Activated CD4-positive, CD25-positive, alpha-beta regulatory T cell treated with anti-CD3 and anti-CD28 coated beads, Interleukin-2, amount 50 U/mL, for 72 hours (primary cell): Measurements from ENCODE around the gene FBXL17.

Experiments used
- DNase-seq: peaks from one replicate; pipeline ENCODE4 v3.0.0; 2021

Gene FBXL17

DNA sequence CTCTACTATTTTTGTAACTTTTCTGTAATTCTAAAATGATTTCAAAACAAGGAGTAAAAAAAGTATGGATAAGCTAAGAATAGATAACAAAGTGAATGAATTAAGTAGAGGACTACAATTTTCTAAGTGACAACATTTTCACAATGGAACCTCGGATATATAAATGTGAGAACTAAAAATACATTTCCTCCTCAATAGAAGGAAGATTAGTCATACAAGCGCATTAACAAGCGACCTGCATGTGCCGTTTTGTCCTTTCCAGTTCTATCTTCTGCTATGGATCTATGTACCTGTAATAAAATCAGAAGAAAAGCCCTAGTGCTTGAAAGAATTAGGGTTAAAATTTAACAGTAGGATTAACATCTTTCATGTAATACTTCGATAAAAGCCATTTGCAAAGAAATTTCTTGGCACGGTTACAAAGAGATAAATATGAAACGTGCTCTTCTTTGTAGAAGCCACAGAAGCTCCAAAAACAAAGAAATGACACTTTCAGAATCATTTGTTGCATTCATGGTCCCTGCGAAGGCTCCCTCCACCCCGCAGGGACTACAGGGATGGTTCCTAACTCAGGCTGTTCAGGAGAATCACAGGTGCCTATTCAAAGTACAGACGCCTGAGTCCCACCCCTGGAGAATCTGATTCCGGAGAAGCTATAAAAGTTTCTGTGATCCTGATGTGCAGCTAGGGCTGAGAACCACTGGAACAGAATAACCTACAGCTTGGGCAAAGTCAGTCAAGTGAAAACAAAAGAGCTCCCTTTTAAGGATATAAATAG is 494.5 kb downstream of the FBXL17 start:
- DNase-seq = no peak

DNA sequence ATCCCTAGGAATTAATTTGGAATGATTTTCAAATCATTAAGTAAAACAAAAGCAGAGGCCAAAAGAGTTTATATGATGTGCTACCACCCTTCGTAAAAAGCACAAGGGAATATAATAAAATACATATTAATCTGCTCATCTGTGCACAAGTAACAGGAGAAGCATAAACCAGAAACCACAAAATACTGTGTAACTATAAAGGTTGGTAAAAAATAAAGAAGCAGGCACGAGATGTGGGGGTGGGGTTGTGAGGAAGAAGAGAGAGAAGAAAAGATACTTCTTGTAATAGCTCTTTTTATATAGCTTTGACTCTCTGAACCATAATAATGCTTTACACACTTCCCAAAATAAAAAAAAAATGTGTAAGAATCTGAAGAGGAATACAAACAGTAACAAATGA is 496.3 kb downstream of the FBXL17 start:
- DNase-seq = no peak

DNA sequence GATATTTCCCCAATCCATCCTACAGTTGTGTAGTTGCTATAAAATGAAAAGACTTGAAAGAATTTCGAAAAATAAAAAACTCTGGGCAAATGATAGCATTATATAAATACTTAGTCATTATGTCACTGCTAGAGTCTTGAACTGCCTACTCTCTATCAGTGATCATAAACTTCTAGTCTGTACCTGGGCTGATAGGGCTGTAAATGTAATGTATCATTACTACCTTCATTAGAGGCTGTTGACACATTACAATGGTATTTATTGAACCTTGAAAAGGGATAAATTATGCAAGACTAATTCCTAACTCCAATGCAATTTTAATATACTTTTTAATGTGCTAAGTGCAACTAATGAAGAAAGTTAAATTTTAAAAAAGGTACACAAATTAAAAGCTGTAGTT is 497.0 kb downstream of the FBXL17 start:
- no peak for DNase-seq

DNA sequence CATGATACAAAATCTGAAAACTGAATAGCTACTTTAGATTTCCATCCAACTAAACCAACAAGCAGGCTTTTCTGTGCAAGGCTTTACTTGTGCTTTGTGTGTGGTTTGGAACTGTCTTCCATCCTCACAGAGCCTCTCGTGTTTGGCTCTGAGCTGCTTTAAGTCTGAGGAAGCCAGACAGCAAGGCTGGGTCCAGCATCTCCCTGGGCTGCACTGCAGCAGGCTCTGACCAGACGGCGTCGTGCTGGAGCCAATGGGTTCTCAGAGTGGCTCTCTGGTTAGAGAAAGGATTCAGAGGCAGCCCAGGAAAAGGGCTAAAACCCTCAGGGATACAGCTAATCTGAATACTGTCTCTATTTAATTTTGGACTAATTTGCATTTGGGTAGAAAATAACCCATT is 503.2 kb downstream of the FBXL17 start:
- DNase-seq = no peak

DNA sequence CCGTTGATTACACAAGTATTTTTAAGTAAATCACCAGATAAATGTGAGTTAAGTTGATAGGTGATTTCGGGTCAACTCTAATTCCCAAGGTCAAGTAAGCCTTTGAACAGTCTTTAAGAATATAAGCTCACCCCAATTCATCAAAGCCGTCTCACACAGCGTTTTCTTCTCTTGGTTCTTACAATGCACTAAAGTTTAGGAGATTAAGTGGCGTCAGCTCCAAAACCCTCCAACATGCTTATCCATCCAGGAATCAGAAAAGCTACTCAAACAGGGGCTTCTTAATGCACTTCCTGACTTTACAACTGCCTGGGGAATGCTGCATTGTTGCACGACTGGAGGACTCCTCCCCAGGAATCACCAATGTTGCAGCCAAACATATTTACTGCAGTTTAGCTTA is 505.0 kb downstream of the FBXL17 start:
- no peak for DNase-seq

DNA sequence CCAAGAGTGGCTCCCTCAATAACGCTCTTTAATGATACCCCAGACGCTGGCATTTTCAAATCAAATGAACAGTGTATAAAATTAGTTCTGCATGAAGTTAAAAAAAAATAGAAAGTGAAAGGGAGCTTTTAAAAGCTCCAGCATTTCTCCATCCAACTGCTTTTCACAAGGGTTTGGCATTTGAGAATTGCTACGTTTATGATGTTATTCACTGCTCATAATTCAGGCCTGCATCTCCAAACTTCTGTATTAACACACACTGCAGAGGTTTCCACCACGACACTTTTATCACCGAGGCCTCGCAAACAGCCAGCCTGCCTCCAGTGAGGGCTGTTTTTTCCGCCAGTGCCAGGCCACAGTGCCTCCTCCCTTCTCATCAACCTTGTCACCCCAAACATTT is 505.6 kb downstream of the FBXL17 start:
- DNase-seq = no peak

DNA sequence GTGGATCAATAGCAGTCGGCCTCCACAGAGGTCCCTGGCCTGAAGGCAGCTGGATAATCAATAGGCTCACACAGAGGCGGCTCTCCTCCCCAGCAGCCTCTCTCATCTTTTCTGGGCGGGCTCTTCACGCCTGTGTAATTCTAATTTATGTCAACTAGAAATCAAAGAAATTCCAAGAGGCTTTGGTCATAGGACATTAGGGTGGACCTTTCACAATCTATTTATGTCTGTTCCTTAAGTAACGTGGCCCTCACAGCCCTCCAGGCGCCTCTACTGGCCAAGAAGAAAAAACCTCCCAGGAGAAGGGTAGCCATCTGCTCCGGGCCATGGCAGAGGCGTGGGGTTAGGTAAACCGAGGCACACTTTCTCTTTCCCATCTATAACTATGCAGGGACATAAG is 506.1 kb downstream of the FBXL17 start:
- no peak for DNase-seq

DNA sequence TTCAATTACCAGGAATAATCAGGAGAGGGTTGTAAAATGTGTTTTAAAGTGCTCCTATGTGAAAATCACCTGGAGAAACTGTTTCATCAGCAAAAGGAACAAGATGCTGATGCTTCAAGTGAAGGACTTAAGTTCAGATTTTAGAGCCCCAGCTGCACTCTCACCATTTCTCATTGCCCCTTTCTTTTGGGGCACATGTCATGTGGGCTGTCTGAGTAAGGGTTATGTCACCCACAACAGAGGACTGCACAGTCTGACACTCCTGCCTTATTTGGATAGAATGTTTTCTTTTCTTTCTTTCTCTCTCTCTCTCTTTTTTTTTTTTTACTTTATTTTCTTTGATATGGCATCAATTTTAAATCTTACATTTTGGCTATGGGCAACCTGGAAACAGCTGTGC is 507.1 kb downstream of the FBXL17 start:
- no peak for DNase-seq

DNA sequence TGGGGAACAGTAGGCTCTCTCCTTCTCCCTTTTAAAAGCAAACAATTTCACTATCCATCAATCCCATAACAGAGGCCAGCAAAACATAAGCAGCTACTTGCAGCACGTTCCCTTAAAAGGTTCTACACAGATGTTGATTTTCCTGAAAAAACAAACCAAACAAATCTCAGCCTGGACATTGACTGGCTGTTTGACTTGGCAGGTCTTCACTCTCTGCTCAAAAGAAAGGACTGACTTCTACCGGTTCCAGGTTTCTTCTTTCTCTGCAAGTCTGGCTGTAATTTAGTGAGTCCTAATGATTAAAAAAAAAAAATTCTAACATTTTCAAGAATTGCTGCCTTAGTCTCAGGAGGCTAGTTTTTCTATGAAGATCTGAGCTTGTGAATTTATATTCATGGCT is 508.0 kb downstream of the FBXL17 start:
- no peak for DNase-seq

DNA sequence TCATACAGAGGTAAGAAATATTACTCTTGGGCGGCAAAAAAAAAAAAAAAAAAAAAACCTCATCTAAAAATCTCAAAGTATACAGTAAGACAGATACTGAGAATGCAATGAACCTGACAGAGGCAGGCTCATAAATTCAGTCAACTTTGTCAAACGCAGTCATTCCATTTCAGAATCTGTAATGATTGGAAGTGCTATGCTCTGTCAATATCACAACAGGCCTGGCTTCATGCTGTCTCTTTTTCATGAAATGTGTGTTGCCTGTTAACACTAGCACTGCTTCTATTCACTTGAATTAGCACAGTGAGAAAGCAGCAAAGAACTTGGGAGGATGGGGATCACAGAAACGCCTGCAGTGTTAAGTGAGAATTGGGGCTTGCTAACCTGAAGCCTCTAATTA is 510.9 kb downstream of the FBXL17 start:
- no peak for DNase-seq

DNA sequence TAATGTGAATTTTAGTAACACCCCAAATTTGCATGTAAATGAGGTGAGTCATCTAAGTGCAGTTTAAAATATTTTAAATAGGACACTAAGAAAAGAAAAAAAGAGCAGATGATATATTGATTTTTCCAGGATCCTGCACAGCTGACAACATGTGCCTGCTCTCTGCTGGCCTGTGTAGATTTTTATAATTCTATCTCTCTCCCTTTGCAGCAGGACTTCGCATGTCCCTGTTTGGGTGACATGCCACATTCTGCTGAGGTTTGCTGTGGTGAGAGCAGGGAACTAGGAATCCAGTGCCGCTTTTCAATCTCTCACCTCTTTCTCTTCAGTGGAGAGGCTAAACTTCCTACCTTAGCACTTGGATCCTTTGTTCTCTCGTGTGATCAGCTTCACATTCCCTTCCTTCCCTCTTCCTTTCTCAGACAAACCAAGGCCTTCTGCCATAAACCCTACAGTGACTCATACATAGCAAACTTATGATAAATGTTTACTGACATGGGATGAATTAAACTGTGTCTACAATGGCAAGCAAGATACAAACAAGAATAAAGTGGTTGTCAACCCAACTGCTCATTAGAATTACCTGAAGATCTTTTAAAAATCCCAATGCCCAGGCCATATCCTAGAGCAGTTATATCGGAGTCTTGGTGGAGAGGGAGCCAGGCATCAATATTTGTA is 512.3 kb downstream of the FBXL17 start:
- DNase-seq = no peak

DNA sequence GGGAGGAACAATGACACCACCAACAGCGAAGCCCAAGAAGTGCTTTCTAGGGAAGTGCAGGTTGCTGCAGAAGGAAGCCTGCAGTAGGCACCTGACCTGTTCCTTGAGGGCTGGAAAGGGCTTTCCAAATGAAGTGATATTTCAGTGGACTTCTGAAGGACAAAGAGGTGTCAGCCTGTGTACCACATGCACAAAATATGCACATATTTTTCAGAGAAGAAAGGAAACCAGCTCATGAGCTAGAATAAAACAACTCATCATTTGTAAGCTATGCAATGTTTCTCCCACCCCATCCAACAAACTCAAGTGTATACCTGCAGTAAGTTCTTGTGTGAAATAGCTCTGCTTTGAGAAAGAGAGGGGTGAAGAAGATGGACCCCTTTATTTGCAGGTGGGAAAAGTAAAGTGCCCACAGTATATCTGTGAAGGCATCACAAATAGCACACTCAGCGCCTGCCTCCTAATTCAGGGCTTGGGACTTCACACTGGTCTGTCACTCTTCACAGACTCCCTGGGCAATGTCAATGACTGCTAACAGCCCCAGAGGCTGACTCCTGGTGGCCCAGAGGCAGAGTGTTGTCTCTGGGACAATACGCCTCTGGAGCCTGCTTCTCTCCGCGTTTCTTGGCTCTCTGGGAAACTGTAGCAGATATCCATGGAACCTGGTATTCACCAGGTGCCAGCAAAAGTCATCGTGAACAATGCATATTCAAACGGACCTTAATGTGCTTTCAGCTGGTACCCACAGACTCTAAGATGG is 513.1 kb downstream of the FBXL17 start:
- DNase-seq = no peak

DNA sequence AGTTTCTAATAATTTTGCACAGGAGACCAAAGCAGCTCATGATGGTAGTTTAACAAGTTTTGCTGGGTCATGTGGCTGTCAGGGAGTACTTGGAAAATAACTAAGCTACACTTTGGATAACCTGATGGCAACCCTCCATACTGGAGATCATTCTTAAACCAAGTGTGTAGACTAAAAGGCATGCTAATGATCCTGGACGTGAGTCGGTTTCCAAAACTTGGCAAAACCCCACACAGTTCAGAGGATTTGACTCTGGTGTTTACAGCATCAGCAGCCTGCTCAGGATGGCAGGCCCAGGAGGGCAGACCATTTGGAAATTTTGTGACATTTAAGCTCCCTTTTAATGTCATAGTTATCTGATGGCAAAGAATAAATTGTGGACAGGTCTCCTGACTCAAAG is 514.6 kb downstream of the FBXL17 start:
- DNase-seq = no peak

DNA sequence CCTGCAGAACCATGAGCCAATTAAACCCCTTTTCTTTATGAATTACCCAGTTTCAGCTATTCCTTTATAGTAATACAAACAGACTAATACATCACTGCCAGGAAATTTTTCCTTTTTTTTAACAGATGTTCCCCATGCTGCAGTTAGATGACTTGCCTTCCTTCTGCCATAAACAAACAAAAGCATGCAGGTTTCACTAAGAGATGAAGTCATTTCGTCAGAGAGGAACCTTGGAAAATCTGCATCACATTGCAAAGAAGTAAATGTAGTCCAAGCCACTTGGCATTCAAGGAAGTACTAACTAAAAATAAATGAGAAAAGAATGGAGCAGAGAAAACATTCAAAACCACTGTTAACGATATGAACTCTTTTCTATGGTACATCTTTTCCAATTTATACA is 517.1 kb downstream of the FBXL17 start:
- no peak for DNase-seq

DNA sequence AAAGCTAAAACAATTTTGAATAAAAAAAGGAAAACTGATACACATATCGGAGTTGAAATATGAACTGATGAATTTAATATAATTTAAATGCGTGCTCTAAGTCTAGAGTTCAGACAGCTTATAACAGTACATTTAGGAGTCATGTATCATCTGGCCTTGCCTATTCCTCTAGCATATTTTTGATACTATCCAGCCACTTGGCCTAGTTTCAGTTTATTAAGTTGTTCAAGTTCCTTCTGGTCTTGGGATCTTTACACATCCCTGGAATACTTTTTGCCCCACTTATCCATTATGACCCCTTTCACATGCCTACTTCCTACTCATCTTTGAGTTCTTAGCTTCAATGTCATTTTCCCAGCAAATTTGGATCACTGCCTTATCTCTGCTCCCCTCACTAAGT is 518.8 kb downstream of the FBXL17 start:
- DNase-seq = no peak

DNA sequence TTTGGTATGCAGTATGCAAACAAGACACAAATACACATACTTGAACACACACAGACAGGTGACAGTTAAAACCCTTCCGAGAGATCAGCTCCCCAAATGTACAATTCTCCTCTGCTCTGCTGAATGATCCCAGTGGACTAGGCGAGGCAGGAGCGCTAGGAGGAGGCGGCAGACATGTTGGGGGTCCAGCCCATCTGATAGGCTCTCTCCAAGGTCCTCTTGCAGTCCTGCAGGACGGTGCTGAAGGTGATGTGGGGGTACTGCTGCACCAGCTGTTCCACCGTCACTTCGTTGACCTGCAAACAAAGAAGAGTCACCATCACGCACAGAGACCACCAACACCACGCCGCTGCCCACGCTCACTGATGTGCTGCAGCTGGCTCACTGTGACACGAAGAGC is 520.3 kb downstream of the FBXL17 start:
- DNase-seq = no peak

DNA sequence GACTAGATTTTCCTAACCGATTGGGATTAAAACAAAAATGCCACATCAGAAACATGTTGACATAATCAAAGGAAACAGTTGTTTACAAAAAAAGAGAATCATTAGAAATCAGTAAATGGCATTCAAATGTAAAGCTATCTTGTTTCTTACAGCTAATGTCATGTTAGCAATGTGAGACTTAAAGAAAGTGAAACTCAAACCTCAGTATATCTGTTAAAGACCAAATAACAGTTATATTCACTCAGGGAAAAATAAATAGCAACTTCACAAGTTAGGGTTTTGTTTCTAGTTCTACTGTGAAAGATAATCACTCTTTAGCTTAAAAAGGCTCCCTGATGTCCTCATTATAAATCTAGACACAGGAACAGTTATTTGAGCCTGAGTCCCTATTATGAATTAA is 521.9 kb downstream of the FBXL17 start:
- no peak for DNase-seq

DNA sequence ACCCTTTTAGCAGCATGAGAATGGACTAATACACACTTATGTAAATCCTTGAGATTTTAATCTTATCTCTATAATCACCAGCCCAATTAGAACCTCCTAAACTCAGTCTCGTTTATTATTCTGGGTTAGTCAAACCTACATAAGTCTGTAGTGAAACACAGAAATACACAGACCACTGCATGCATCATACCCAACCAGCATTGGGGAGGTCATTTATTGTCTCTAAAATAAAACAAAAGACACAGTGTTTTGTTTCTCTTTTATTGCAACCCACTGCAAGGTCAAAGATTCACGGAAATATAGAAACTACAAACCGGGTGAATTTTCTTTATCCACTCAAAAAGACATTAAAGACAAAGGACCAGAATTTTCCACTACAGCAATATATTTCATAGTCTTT is 523.1 kb downstream of the FBXL17 start:
- DNase-seq = no peak

DNA sequence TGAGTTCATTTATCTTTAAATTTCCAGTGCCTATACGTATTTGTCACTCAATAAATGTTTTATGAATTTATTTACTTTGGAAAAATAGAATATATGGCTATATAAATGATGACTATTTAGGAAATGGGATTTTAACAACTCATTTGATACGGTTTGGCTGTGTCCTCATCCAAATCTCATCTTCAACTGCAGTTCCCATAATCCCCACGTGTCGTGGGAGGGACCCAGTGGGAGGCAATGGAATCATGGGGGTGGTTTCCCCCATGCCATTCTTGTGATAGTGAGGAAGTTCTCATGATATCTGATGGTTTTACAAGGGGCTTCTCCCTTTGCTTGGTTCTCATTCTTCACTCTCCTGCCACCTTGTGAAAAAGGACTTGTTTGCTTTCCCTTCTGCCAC is 523.6 kb downstream of the FBXL17 start:
- no peak for DNase-seq

DNA sequence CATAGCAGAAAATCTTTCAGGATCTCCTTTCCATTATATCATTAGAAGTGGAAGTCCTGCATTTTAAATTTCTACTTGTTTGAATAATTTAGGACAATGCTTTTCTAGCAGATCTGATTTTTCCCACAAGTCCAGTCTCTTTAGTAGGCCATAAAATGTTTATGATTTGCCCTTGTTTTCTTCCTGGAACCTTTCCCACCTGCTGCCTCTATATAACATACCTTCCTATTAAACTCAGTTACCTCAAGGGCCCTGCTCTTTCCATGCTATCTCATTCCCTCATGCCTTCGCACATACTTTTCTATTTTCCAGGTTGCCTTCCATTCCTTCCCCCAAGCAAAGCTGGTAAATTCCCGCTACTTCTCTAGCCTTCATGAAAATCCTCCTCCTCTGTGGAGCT is 524.1 kb downstream of the FBXL17 start:
- DNase-seq = no peak

DNA sequence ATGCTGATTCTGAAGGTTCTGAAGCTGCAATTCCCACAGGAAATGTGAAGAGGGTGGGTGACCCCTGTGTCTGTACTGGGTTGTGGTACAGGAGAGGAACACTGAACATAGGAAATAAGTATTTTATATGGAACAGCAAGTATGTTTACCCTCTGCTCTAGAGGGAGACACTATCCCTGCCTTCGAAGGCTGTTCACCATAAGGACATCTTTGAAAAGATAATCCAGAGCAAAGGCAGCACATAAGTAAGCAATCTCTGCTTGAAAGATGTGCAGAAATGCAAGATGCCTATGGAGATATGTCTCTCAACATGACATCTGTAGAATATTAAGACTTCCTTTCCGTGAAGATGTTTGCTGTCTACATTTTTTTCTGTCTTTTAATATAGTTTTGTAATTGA is 526.7 kb downstream of the FBXL17 start:
- no peak for DNase-seq

DNA sequence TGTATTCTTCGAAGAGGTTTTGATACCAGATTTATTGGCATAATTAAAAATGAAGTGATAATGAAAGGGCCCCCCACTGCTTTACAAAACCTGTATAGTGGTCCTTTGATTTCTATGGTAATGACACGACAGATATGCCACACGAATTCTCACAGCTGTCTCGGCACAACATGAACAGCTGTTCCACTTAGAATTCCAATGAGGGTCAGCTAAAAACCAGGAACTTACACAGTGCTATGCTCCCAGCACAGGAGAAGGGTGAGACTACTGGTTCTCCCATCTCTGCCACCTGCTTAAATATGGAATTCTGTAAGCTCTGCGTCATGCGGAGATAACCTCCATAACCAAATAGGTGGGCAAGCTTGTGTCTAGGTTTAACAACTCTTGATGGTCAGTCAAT is 528.2 kb downstream of the FBXL17 start:
- no peak for DNase-seq

DNA sequence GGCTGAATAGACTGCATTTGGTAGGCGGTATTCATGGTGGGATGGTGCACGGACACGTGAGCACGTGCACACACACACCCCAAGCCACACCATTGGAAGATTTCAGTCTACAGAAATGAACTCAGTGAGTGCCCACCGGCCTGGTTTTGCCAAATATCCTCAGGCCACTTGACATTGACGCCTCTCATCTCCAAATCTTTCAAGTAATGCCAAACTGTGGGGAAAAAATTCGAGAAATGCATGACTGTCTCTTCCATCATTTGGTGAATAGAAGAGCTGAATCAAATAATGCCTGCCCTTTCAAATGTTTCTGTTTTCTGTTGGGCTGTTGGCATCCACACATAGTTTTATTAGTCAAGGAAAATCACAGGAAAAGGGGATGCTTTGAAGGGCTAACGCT is 528.9 kb downstream of the FBXL17 start:
- DNase-seq = no peak

DNA sequence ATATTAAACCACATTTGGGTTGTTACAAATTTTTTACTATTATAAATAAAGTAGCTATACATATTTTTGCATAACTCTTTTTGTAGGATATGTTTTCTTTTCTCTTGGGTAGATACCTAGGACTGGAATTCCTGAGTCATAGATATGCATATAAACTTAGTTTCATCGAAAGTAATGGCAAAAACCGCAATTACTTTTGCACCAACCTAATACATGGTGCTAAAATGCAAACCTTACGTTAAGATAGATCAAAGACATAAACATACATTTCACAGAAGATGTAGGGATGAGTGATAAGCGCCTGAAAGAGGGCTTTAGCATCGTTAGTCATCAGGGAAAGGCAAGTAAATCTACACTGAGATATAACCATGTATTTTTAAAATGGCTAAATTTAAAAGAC is 532.8 kb downstream of the FBXL17 start:
- DNase-seq = no peak
